SK-N-SH (cell line): ENCODE results near the gene PAFAH1B2. TPM values are rescaled to one million over a fixed set of nuclear protein-coding genes. Genes with fewer than 3 reads are reported as not detected.

Experiments used
- CTCF ChIA-PET: fragments of 300-600, 350-600 bp; formaldehyde crosslinking; extraction: SDS; loops from one replicate; lab custom pipeline; 2021; lab: Yijun Ruan, JAX
- POLR2A ChIA-PET: fragments of 350-600 bp; sonication (Branson Sonifier 250); formaldehyde crosslinking; extraction: SDS; loops from one replicate; lab custom pipeline; 2020; ENCODE audit warnings: antibody characterized with exemption, inconsistent platforms; lab: Yijun Ruan, JAX
- DNase-seq: peaks from one replicate; pipeline ENCODE4 v3.0.0; 2012
- H2AFZ ChIP-seq: fragments of 200-600 bp; sonication (generic); 2 replicates; pipeline ENCODE4 v1.8.1; 2016; ENCODE audit warnings: antibody characterized with exemption, mild to moderate bottlenecking, low read depth
- H3F3A ChIP-seq: fragments of 200-600 bp; sonication (generic); replicated peaks from 2 replicates; pipeline ENCODE3; 2016; ENCODE audit warnings: antibody characterized with exemption, mild to moderate bottlenecking; ENCODE audit not compliant: insufficient read depth
- H3K27ac ChIP-seq, 2 experiments: fragments of 200-500 bp in 1 of 2; fragments of 200-600 bp in 1 of 2; sonication (Bioruptor generic) in 1 of 2; sonication (generic), shearing (Covaris generic) in 1 of 2; 2 replicates each; pipeline versions ENCODE4 v1.5.1 to v1.6.1; 2014 to 2016; ENCODE audit warnings: low read depth in 2 of 2, inconsistent platforms in 1 of 2, low read length in 1 of 2, mild to moderate bottlenecking in 1 of 2, mixed read lengths in 1 of 2
- H3K27me3 ChIP-seq: fragments of 200-600 bp; sonication (generic), shearing (Covaris generic); 2 replicates; pipeline ENCODE4 v1.6.1; 2016; ENCODE audit warnings: mixed run types; ENCODE audit not compliant: insufficient read depth
- H3K36me3 ChIP-seq, 2 experiments: fragments of 200-500 bp in 1 of 2; fragments of 200-600 bp in 1 of 2; sonication (Bioruptor generic) in 1 of 2; sonication (generic) in 1 of 2; replicated peaks in 1 of 2; 2 replicates each; pipeline versions ENCODE3 to v1.5.1; 2014 to 2016; ENCODE audit warnings: low read length in 1 of 2, mild to moderate bottlenecking in 1 of 2; ENCODE audit not compliant: insufficient read depth in 2 of 2, control insufficient read depth in 1 of 2
- H3K4me1 ChIP-seq, 2 experiments: fragments of 200-500 bp in 1 of 2; fragments of 200-600 bp in 1 of 2; sonication (Bioruptor generic) in 1 of 2; sonication (generic), shearing (Covaris generic) in 1 of 2; 2 replicates each; pipeline versions ENCODE4 v1.5.1 to v1.6.1; 2014 to 2016; ENCODE audit warnings: low read depth in 1 of 2, low read length in 1 of 2, mixed run types in 1 of 2; ENCODE audit not compliant: insufficient read depth in 2 of 2, control insufficient read depth in 1 of 2
- H3K4me2 ChIP-seq: fragments of 200-600 bp; sonication (generic), shearing (Covaris generic); 2 replicates; pipeline ENCODE4 v1.6.1; 2017; ENCODE audit warnings: mixed run types
- H3K4me3 ChIP-seq, 2 experiments: fragments of 200-500 bp in 1 of 2; fragments of 200-600 bp in 1 of 2; sonication (Bioruptor generic) in 1 of 2; sonication (generic), shearing (Covaris generic) in 1 of 2; 2 replicates each; pipeline versions ENCODE4 v1.5.1 to v1.8.1; 2014 to 2016; ENCODE audit warnings: low read depth in 2 of 2, inconsistent platforms in 1 of 2, low read length in 1 of 2, mild to moderate bottlenecking in 1 of 2, mixed read lengths in 1 of 2, moderate library complexity in 1 of 2
- H3K79me2 ChIP-seq: fragments of 200-600 bp; sonication (generic); 2 replicates; pipeline ENCODE4 v1.8.1; 2017; ENCODE audit warnings: mild to moderate bottlenecking; ENCODE audit not compliant: insufficient read depth
- H3K9ac ChIP-seq: fragments of 200-600 bp; sonication (generic); 2 replicates; pipeline ENCODE4 v1.6.1; 2017; ENCODE audit warnings: mixed run types
- H3K9me2 ChIP-seq: fragments of 200-600 bp; sonication (generic); 2 replicates; pipeline ENCODE4 v1.6.1; 2017; ENCODE audit warnings: mixed run types
- H3K9me3 ChIP-seq: fragments of 200-600 bp; sonication (generic); 2 replicates; pipeline ENCODE4 v1.6.1; 2017; ENCODE audit warnings: mixed run types, mild to moderate bottlenecking, moderate library complexity
- H4K20me1 ChIP-seq: fragments of 200-600 bp; sonication (generic); 2 replicates; pipeline ENCODE4 v1.6.1; 2017; ENCODE audit warnings: mild to moderate bottlenecking, mixed run types; ENCODE audit not compliant: insufficient read depth
- CHD2 ChIP-seq: fragments of 150-350 bp; IDR thresholded peaks from 2 replicates; pipeline ENCODE4 v1.6.1; 2018; ENCODE audit warnings: low read length; ENCODE audit not compliant: partially characterized antibody
- ELF1 ChIP-seq: IDR thresholded peaks from 2 replicates; pipeline ENCODE4 v1.4.0; 2012
- EP300 ChIP-seq, 2 experiments: IDR thresholded peaks; 2 replicates each; pipeline versions ENCODE4 v1.4.0 to v1.6.1; 2012; ENCODE audit warnings: borderline replicate concordance in 1 of 2, low read depth in 1 of 2, low read length in 1 of 2
- EZH2phosphoT487 ChIP-seq: fragments of 200-600 bp; sonication (generic); IDR thresholded peaks from 2 replicates; pipeline ENCODE4 v1.6.1; 2017; ENCODE audit warnings: low read depth, mixed run types, mild to moderate bottlenecking, antibody characterized with exemption, moderate library complexity, borderline replicate concordance
- FOXM1 ChIP-seq: IDR thresholded peaks from 2 replicates; pipeline ENCODE4 v1.4.0; 2012; ENCODE audit warnings: low read depth, mild to moderate bottlenecking
- GATA2 ChIP-seq: sonication (generic); formaldehyde crosslinking; IDR thresholded peaks from 2 replicates; pipeline ENCODE4 v1.5.0; 2020; ENCODE audit warnings: mild to moderate bottlenecking, missing genetic modification reagents
- MEF2A ChIP-seq: IDR thresholded peaks from 2 replicates; pipeline ENCODE4 v1.4.0; 2012; ENCODE audit warnings: low read depth, borderline replicate concordance
- MXI1 ChIP-seq: IDR thresholded peaks from 2 replicates; pipeline ENCODE4 v1.6.1; 2012; ENCODE audit warnings: mild to moderate bottlenecking, low read depth, low read length, improper control_type of control experiment
- NFIC ChIP-seq: IDR thresholded peaks from 2 replicates; pipeline ENCODE4 v1.4.0; 2012; ENCODE audit warnings: borderline replicate concordance
- RAD21 ChIP-seq: IDR thresholded peaks from 2 replicates; pipeline ENCODE4 v1.6.1; 2012; ENCODE audit warnings: mild to moderate bottlenecking, low read length
- RCOR1 ChIP-seq: fragments of 150-350 bp; IDR thresholded peaks from 2 replicates; pipeline ENCODE4 v1.6.1; 2017; ENCODE audit warnings: antibody characterized with exemption, low read length
- RXRA ChIP-seq: IDR thresholded peaks from 2 replicates; pipeline ENCODE4 v1.4.0; 2012; ENCODE audit warnings: low read depth, mild to moderate bottlenecking, borderline replicate concordance
- SIN3A ChIP-seq: IDR thresholded peaks from 2 replicates; pipeline ENCODE4 v1.6.1; 2012; ENCODE audit warnings: low read depth, mild to moderate bottlenecking, low read length, moderate library complexity, borderline replicate concordance
- SMC3 ChIP-seq: IDR thresholded peaks from 2 replicates; pipeline ENCODE4 v1.6.1; 2012; ENCODE audit warnings: low read depth, low read length, improper control_type of control experiment
- TAF1 ChIP-seq: IDR thresholded peaks from 2 replicates; pipeline ENCODE4 v1.6.1; 2012; ENCODE audit warnings: low read depth, mild to moderate bottlenecking, low read length, moderate library complexity, borderline replicate concordance
- TEAD4 ChIP-seq: IDR thresholded peaks from 2 replicates; pipeline ENCODE4 v1.4.0; 2012; ENCODE audit warnings: mild to moderate bottlenecking, borderline replicate concordance; ENCODE audit not compliant: insufficient read depth
- YY1 ChIP-seq: IDR thresholded peaks from 2 replicates; pipeline ENCODE4 v1.4.0; 2012; ENCODE audit warnings: low read depth, mild to moderate bottlenecking
- WGBS: methylation state at CpG from one replicate; pipeline ENCODE4 v1.1.6; 2017; ENCODE audit warnings: low lambda C conversion rate; 5-methylcytosine and 5-hydroxymethylcytosine counted together
- polyA plus RNA-seq, 3 experiments: library from polyadenylated mRNA; depleted of rRNA; stranded (reverse); fragments of >200 nt; gene quantifications; 2 replicates each; pipeline ENCODE4 v1.2.3, GENCODE V29; 2012
- TF ChIP-seq, protein P1 (sequence below): fragments of 150-350 bp; IDR thresholded peaks from 2 replicates; pipeline ENCODE4 v1.6.1; 2017; ENCODE audit warnings: antibody characterized with exemption, low read length, low read depth, borderline replicate concordance
- TF ChIP-seq, protein P2 (sequence below): IDR thresholded peaks from 2 replicates; pipeline ENCODE4 v1.4.0; 2012; ENCODE audit warnings: low read depth, borderline replicate concordance
- TF ChIP-seq, protein P3 (sequence below): IDR thresholded peaks from 2 replicates; pipeline ENCODE4 v1.4.0; 2012; ENCODE audit warnings: low read depth, borderline replicate concordance
- TF ChIP-seq, protein P4 (sequence below): fragments of 200-600 bp; sonication (generic); IDR thresholded peaks from 2 replicates; pipeline ENCODE4 v1.6.1; 2017; ENCODE audit warnings: antibody characterized with exemption, mild to moderate bottlenecking, moderate library complexity

The PAFAH1B2 gene
- polyA plus RNA-seq, 1 of the 3 experiments (the other 2 are of a cell fraction) = 19.6 TPM

DNA sequence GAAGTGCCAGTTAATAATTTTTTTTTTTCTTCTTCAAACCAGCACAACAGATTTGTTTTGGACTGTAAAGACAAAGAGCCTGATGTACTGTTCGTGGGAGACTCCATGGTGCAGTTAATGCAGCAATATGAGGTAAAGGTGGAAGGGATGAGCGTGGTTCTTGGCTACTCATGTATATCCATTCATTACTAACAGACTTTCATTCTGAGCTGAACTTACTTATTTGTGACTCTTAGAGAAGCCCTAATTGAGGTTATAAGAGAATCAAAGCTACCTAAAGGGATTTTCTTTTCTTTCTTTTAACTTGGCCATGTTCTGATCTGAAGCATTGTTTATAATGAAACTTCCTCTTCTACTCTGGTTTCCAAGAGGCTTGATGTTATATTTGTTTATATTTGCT is 15.8 kb downstream of the PAFAH1B2 start:
- Histone ChIP-seq H3K4me3 (no peak overlapping the region), H3K9ac (no peak overlapping the region), H3F3A (peaks cover 10% of the 10 kb centered on the region), H3K4me2 (no peak overlapping the region), H3K27ac (no peak overlapping the region), H3K9me2 (no peaks in the 10 kb centered on the region), H3K9me3 (no peaks in the 10 kb centered on the region), H4K20me1 (peaks cover 69% of the 10 kb centered on the region), H3K36me3 (peaks cover 24 to 71% of the 10 kb centered on the region in 2 experiments), H3K4me1 (peaks cover 0 to 3% of the 10 kb centered on the region in 2 experiments; a peak in 2 of 4 replicates), H3K79me2 (peaks cover 99% of the 10 kb centered on the region), H3K27me3 (no peaks in the 10 kb centered on the region), H2AFZ (no peak overlapping the region)
- CTCF ChIA-PET = interaction anchor here (0.9 to 1.6 kb wide), 3 partner anchors 54 to 72 kb away, joined by 3 to 5 read pairs (median 3); partner anchors contain the start of gene PCSK7
- no peak for TF ChIP-seq RCOR1
- TF ChIP-seq EZH2phosphoT487 = no peak
- no peak for TF ChIP-seq FOXM1
- POLR2A ChIA-PET = no interaction called here
- 97% methylated on average over 2 of the region's 2 CpGs for WGBS
- DNase-seq = no peak

DNA sequence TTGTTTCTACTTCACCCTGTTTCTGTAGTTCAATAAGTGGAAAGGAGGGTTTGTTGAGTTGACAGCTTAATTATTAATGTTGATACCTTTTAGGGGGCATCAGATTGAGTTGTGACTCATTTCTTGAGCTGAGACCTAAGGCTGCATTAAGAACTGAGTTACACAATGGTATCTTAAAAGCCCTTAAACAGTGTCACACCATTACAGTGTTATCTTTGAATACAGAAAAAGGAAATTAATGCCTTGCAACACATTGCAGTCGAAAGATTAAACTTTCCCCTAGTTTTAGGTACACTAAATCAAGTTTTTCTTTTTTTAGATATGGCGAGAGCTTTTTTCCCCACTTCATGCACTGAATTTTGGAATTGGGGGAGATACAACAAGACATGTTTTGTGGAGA is 16.7 kb downstream of the PAFAH1B2 start:
- no peak overlapping the region for H2AFZ ChIP-seq
- no peak overlapping the region for H3K27ac ChIP-seq
- H3K27me3 ChIP-seq = no peaks in the 10 kb centered on the region
- 95% methylated on average over 2 of the region's 2 CpGs for WGBS
- DNase-seq = no peak
- H3K79me2 ChIP-seq = peaks cover 97% of the 10 kb centered on the region
- no peak for TF ChIP-seq MEF2A
- TF ChIP-seq, protein P1, sequence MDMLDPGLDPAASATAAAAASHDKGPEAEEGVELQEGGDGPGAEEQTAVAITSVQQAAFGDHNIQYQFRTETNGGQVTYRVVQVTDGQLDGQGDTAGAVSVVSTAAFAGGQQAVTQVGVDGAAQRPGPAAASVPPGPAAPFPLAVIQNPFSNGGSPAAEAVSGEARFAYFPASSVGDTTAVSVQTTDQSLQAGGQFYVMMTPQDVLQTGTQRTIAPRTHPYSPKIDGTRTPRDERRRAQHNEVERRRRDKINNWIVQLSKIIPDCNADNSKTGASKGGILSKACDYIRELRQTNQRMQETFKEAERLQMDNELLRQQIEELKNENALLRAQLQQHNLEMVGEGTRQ = no peak
- TF ChIP-seq GATA2 (CRISPR knock-in tag) = no peak
- TF ChIP-seq, protein P2, sequence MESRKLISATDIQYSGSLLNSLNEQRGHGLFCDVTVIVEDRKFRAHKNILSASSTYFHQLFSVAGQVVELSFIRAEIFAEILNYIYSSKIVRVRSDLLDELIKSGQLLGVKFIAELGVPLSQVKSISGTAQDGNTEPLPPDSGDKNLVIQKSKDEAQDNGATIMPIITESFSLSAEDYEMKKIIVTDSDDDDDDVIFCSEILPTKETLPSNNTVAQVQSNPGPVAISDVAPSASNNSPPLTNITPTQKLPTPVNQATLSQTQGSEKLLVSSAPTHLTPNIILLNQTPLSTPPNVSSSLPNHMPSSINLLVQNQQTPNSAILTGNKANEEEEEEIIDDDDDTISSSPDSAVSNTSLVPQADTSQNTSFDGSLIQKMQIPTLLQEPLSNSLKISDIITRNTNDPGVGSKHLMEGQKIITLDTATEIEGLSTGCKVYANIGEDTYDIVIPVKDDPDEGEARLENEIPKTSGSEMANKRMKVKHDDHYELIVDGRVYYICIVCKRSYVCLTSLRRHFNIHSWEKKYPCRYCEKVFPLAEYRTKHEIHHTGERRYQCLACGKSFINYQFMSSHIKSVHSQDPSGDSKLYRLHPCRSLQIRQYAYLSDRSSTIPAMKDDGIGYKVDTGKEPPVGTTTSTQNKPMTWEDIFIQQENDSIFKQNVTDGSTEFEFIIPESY = no peak
- no peak for TF ChIP-seq EP300 (IDR thresholded peaks at IDR 0.05; ENCODE audit: borderline replicate concordance in 1 of 2, low read depth in 1 of 2, low read length in 1 of 2)
- TF ChIP-seq, protein P3, sequence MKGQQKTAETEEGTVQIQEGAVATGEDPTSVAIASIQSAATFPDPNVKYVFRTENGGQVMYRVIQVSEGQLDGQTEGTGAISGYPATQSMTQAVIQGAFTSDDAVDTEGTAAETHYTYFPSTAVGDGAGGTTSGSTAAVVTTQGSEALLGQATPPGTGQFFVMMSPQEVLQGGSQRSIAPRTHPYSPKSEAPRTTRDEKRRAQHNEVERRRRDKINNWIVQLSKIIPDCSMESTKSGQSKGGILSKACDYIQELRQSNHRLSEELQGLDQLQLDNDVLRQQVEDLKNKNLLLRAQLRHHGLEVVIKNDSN = no peak
- TF ChIP-seq NFIC = no peak
- TF ChIP-seq SMC3 = no peak
- no peak for TF ChIP-seq CHD2
- TF ChIP-seq RXRA = no peak
- no peak for TF ChIP-seq RAD21
- no peak for TF ChIP-seq RCOR1
- no peak for TF ChIP-seq SIN3A
- no peak for TF ChIP-seq TAF1
- no peak for TF ChIP-seq TEAD4
- no peak for TF ChIP-seq YY1
- TF ChIP-seq, protein P4, sequence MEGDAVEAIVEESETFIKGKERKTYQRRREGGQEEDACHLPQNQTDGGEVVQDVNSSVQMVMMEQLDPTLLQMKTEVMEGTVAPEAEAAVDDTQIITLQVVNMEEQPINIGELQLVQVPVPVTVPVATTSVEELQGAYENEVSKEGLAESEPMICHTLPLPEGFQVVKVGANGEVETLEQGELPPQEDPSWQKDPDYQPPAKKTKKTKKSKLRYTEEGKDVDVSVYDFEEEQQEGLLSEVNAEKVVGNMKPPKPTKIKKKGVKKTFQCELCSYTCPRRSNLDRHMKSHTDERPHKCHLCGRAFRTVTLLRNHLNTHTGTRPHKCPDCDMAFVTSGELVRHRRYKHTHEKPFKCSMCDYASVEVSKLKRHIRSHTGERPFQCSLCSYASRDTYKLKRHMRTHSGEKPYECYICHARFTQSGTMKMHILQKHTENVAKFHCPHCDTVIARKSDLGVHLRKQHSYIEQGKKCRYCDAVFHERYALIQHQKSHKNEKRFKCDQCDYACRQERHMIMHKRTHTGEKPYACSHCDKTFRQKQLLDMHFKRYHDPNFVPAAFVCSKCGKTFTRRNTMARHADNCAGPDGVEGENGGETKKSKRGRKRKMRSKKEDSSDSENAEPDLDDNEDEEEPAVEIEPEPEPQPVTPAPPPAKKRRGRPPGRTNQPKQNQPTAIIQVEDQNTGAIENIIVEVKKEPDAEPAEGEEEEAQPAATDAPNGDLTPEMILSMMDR = no peak
- no peak for TF ChIP-seq MXI1
- no peak for TF ChIP-seq ELF1
- no peak overlapping the region for H3K9ac ChIP-seq
- POLR2A ChIA-PET = no interaction called here
- peaks cover 63% of the 10 kb centered on the region for H4K20me1 ChIP-seq
- H3K4me3 ChIP-seq = no peak overlapping the region
- no peaks in the 10 kb centered on the region for H3K9me3 ChIP-seq
- peaks cover 0 to 3% of the 10 kb centered on the region in 2 experiments; a peak in 2 of 4 replicates for H3K4me1 ChIP-seq
- peaks cover 29 to 68% of the 10 kb centered on the region in 2 experiments for H3K36me3 ChIP-seq
- H3K4me2 ChIP-seq = no peak overlapping the region
- H3K9me2 ChIP-seq = no peaks in the 10 kb centered on the region
- H3F3A ChIP-seq = peaks cover 10% of the 10 kb centered on the region
- CTCF ChIA-PET = interaction anchor here (0.9 to 1.6 kb wide), 3 partner anchors 55 to 71 kb away, joined by 3 to 5 read pairs (median 3); partner anchors contain the start of gene PCSK7
